HuH-7.5 (cell line): ENCODE measurements around the gene TMEM18.

ENCODE experiments used
- DNase-seq: peaks from one replicate; pipeline ENCODE4 v3.0.0; 2011; ENCODE audit warnings: low spot score

TMEM18 gene

DNA sequence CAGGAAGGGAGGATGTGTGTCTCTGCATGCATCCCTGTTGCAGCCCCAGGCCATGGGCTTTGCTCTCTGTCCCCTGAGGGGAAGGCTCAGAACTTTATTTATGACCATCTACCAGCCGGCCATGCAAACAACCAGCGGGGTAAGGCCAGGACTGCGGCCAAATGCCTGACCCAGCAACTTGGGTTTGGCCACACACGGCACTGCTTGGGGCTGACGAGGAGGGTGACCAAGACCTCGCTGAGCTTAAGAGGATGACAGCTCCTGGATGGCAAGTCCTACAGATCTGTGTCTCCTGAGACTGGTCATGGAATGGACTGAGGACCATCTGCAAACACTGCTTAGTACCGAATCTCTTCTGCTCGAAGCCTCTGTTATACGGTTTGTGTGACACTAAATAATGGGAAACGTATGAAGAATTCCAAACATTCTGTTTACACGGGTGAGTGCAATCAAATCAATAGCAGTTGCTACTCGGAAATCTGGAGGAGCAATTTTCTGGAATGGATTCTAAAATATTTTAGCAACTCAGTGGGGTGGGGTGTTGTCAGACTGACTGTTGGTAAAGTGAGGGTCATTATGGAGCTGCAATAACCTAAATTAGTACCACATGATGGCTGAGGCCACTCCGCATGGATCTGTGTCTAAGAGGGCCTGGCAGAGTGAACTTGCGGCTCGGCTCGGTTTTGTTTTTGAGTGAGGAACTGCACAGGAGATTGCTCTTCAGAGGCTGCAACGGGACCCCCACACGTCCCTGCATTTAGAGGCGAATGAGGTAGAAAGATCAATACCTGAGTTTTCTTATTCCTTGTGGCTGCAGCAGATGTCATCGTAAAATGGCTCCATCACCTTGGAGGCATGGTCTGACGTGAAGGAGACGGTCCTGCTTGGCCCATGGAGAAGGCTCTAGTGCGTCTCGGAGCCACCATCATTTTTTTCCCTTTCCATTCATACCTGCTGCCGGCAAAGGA is 26.6 kb downstream of the TMEM18 start:
- DNase-seq, result no peak

DNA sequence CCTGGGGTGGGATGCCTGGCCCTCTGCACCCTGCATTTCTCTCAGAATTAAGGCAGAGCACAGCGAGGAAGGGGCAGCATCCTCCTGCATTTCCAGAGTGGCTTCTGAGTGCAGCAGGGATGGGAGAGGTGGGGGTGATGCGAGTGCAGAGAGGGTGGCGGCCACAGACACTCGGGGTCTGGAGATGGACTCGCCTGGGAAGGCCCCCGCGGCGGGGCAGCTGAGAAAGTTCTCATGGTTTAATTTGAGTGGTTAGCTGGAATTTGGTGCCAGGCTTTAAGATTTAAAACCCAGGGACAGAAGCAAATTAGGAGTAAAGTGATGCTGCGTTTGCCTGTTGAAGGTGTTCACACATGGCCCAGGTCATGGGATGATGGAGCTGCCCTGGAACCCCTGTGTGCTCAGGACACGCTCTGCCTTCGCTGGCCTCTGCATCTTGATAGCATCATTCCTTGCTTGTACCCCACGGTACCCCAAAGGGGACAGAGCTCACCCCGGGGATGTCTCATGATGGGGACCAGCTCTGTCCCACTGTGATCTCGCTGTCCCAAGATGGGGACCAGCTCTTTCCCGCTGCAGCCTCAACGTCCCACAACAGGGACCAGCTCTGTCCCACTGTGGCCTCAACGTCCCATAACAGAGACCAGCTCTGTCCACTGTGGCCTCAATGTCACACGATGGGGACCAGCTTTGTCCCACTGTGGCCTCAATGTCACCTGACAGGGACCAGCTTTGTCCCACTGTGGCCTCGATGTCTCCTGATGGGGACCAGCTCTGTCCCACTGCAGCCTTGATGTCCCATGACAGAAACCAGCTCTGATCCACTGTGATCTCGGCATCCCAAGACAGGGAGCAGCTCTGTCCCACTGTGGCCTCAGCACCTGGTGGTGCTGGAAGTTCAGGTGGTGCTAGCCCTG is 27.5 kb downstream of the TMEM18 start:
- DNase-seq, result no peak

- DNase-seq, result no peak
Measured at GRCh38 chr2:648476-649424, 28.5 kb downstream of the TMEM18 start.

GRCh38 chr2:647691-648231 is 29.4 kb downstream of the TMEM18 start:
- no peak for DNase-seq

- no peak for DNase-seq
Measured at GRCh38 chr2:647003-647560, 30.1 kb downstream of the TMEM18 start.

- DNase-seq, result no peak
Measured at GRCh38 chr2:644871-645270, 32.3 kb downstream of the TMEM18 start.

GRCh38 chr2:643761-644160 is 33.4 kb downstream of the TMEM18 start:
- DNase-seq, result no peak

DNA sequence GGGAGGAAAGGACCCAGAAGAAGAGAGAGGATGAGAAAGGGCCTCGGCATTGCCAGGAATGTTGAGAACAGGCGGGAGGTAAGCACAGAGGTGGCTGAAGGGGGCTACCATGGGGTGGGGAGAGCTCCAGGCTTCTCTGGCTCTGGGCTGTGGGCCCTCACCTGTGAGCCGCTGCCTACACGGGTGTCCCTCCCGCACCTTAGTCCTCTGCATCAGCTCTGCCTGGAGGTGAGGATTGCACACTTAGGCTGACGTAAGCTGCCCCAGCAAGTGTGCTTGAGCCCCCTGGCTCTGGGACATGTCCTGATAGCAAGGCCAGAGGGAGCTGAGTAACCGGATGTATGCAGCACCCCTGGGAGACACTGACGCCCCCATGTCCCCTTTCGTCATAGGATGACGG is 33.9 kb downstream of the TMEM18 start:
- DNase-seq, result no peak

DNA sequence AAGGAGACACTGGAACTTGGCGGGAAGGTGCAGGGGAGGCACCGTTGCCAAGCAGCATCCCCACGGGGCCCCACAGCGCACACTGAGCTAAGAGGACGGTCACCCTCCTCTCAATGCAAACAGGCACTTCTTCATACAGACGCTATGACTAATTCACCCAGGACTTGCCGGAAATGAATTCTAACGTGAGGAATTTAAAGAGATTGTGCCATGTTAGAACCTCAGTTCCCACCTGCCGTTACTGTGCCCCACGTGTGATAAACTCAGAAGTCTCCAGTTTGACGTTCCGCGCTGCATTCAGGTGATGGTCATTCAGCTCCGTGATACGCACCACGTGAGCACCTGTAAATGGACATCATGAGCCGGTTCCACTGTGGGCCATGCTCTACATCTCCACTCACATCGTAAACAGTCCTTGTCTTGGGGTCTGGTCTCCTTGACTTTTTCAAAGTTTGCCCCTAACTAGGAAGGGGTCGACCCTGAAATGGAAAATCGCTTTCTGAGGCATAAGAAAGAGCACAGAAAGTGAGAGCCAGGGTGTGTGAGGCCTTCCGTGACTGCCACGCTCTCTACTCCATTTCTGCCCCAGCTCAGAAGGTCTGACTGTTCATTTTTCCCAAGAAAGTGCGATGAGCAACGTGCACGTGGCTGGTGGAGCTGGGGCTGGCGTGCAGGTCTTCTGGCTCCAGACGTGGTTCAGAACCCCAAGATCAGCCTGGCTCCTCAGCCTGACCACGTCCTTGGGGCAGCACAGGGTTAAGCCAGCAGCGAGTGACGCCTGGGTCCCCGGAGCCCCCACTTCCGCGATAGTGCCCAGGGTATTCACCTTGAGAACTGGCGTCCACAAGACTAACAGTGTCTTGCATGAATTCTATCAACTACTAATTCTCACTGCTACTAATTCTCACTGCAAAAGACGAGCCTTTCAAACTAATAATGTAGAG is 35.1 kb downstream of the TMEM18 start:
- DNase-seq, result no peak

DNA sequence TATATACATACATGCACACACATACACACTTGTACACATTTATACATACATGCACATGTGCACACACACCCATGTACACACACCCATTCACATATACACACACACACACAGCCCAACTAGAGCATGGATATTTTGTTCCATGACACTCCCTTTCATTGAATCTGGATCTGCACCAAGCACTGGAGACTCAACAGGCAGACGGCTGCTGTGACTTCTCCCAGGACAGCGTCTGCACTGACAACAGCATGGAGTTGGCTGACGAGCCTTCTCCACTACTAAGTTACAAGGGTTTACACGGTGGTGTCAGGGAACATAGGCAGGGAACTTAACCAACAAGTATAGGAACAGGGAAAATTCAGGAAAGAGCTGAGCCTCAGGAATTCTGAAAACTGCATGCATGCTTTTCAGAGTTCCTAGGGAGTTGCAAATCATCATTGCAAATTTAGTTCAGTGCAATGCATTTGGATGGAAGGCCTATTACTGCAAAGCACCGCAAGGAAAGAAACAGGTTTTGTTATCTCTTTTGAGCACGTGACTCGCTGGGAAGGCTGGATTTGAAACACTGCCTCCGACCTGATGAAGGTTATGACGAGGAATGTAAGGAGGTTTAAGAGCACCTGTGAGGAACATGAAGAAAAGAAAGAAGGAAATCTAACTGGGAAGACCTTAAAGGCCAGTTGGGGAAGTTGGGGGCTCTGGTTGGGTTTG is 35.9 kb downstream of the TMEM18 start:
- no peak for DNase-seq

GRCh38 chr2:639703-640102 is 37.5 kb downstream of the TMEM18 start:
- no peak for DNase-seq

- DNase-seq, result no peak
Measured at GRCh38 chr2:637804-638203, 39.4 kb downstream of the TMEM18 start.

GRCh38 chr2:637406-637776 is 39.8 kb downstream of the TMEM18 start:
- DNase-seq, result no peak

GRCh38 chr2:636641-637405 is 40.4 kb downstream of the TMEM18 start:
- peak; percentile 52 for DNase-seq

DNA sequence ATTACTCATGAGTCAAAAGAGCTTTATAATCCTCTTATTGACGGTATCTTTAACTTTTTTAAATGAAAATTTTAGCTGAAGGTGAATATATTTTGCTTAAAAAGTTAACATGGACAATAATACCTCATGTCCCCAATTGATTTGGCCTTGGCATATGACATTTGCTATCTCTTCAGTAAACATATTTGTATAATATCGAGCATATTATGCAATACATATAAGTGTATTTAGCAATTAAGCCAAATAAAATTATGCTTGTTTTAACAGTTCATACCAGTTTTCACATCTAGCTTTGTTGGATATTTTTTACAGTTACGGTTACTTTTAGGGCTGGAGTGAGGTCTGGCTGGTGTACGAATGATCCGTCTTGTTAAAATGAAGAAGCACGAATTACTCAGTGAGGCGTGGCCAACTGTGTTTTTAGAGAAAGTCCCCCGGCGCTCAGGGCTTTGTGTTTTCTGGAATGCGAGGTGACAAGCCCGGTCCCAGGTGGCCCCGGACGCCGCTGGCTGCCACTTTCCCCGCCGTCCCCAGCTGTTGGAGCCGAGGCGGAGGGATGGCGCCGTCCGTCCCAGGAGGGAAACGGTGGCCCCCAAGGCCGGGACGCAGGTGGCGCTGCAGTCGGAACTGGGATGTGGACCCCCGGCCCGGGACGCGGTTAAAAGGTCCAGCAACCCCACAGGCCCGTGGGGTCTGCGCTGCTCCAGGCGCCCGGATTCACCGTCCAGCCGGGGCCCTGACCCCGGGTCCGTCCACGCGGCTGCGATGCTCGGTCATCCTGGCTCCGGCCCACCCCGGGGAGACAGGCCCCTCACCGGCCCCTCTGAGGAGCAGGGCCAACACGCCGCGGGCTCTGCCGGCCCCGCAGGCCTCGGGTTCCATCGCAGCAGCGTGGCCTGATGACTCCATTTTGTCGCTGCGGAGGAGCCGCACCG is 41.3 kb downstream of the TMEM18 start:
- no peak for DNase-seq

DNA sequence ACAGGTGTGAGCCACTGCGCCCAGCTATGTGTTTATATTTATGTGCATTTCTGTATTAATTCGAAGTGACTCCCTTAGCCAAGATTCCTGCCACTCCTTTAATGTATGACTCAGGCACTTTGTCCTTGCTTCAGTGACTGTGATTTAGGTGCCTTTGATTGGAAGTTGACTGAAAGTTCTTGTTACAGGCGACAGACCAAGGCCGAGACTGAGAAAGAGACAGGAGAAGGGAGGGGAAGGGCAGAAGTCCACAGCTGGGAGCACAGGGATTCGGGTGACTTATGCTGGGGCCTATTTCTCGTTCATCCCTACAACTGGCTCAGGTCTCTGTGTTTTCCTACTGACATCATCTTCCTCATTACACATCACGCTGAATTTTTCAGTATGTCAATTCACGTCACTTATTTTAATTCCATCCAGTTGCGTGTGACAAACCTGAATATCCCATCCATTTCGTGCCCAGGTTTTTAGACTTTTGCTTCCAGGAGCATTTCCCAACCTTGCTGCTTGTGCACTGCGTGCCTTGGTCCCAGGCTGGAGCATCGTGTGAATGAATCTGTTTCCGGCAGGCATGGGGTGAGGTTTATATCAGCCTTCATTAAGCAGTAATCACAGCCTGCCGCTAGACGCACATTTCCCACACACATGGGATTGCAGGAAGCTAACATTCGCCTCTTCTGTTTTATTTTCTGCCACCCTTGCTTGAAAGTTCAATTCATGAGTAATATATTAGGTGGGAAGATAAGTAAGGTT is 42.4 kb downstream of the TMEM18 start:
- no peak for DNase-seq

- no peak for DNase-seq
Measured at GRCh38 chr2:634041-634440, 43.2 kb downstream of the TMEM18 start.
